Endothelial cell of umbilical vein (primary cell): Measurements from ENCODE around the gene AK5. TPM values are rescaled to one million over a fixed set of nuclear protein-coding genes. Genes with fewer than 3 reads are reported as not detected.

Source experiments
- BruUV-seq: library from RNA; stranded (reverse); fragments of 400-500 nt; replicated peaks from 2 replicates; lab custom pipeline; 2021; lab: Mats Ljungman, UMichigan
- CTCF ChIA-PET: fragments of 300-600, 350-600 bp; sonication (Branson Sonifier 250); formaldehyde crosslinking; loops from one replicate; lab custom pipeline; 2021; ENCODE audit warnings: antibody characterized with exemption, inconsistent platforms; lab: Charles Lee
- POLR2A ChIA-PET: fragments of 300-600, 350-600 bp; sonication (Branson Sonifier 250); formaldehyde crosslinking; loops from one replicate; lab custom pipeline; 2021; ENCODE audit warnings: antibody characterized with exemption, inconsistent platforms; lab: Charles Lee
- DNase-seq: peaks from one replicate; pipeline ENCODE4 v3.0.0-alpha.2; 2011; ENCODE audit warnings: low read depth, low spot score
- FAIRE-seq: peaks from 2 replicates; lab custom pipeline; 2011; peaks lifted over from hg19 to GRCh38; lab: Jason Lieb, UNC
- H2AFZ ChIP-seq: 2 replicates; pipeline ENCODE4 v1.6.0; 2012; ENCODE audit warnings: low read depth, low read length, control low read depth, inconsistent platforms
- H3K27ac ChIP-seq: 2 replicates; pipeline ENCODE4 v1.5.1; 2011; ENCODE audit warnings: low read depth, mild to moderate bottlenecking, control low read depth, low read length, moderate library complexity; ENCODE audit not compliant: insufficient read depth
- H3K27me3 ChIP-seq, 2 experiments: 2 replicates each; pipeline versions ENCODE4 v1.6.0 to v1.6.1; 2011; ENCODE audit warnings: low read length in 2 of 2, mixed read lengths in 1 of 2; ENCODE audit not compliant: control insufficient read depth in 2 of 2, insufficient read depth in 2 of 2
- H3K36me3 ChIP-seq, 2 experiments: 2 replicates in 1 of 2; 3 replicates in 1 of 2; pipeline ENCODE4 v1.5.1; 2011; ENCODE audit warnings: low read length in 2 of 2, mild to moderate bottlenecking in 1 of 2, moderate library complexity in 1 of 2; ENCODE audit not compliant: control insufficient read depth in 2 of 2, insufficient read depth in 2 of 2; ENCODE audit errors: extremely low read depth in 1 of 2
- H3K4me1 ChIP-seq: 3 replicates; pipeline ENCODE4 v1.5.1; 2011; ENCODE audit warnings: mild to moderate bottlenecking, low read length; ENCODE audit not compliant: control insufficient read depth, insufficient read depth; ENCODE audit errors: extremely low read depth
- H3K4me2 ChIP-seq: 2 replicates; pipeline ENCODE4 v1.6.1; 2011; ENCODE audit warnings: low read length, control low read depth, mixed read lengths; ENCODE audit not compliant: insufficient read depth
- H3K4me3 ChIP-seq, 3 experiments: fragments of 200-600 bp in 1 of 3; sonication (generic), shearing (Covaris generic) in 1 of 3; replicated peaks in 1 of 3; 2 replicates each; pipeline ENCODE4 v1.5.1; 2011 to 2016; ENCODE audit warnings: control low read depth in 3 of 3, low read length in 3 of 3, mild to moderate bottlenecking in 2 of 3, inconsistent platforms in 1 of 3, low read depth in 1 of 3, moderate library complexity in 1 of 3; ENCODE audit not compliant: insufficient read depth in 1 of 3
- H3K79me2 ChIP-seq: 2 replicates; pipeline ENCODE4 v1.6.0; 2012; ENCODE audit warnings: low read length, inconsistent platforms; ENCODE audit not compliant: control insufficient read depth, insufficient read depth
- H3K9ac ChIP-seq: replicated peaks from 2 replicates; pipeline ENCODE3; 2011; ENCODE audit warnings: low read length, control low read depth; ENCODE audit not compliant: insufficient read depth; ENCODE audit errors: extremely low read depth
- H3K9me1 ChIP-seq: replicated peaks from 3 replicates; pipeline ENCODE4 v1.6.0; 2011; ENCODE audit warnings: mild to moderate bottlenecking, low read length; ENCODE audit not compliant: control insufficient read depth, insufficient read depth; ENCODE audit errors: extremely low read depth
- H3K9me3 ChIP-seq: replicated peaks from 2 replicates; pipeline ENCODE4 v1.5.1; 2012; ENCODE audit warnings: low read length, inconsistent platforms; ENCODE audit not compliant: control insufficient read depth, insufficient read depth
- H4K20me1 ChIP-seq: replicated peaks from 2 replicates; pipeline ENCODE3; 2011; ENCODE audit warnings: mild to moderate bottlenecking, low read length; ENCODE audit not compliant: control insufficient read depth, insufficient read depth; ENCODE audit errors: extremely low read depth
- EZH2 ChIP-seq: IDR thresholded peaks from 2 replicates; pipeline ENCODE4 v1.6.1; 2012; ENCODE audit warnings: borderline replicate concordance, low read depth, mild to moderate bottlenecking, moderate library complexity, low read length, inconsistent platforms; ENCODE audit not compliant: severe bottlenecking
- FOS ChIP-seq: IDR thresholded peaks from 2 replicates; pipeline ENCODE4 v1.6.1; 2011; ENCODE audit warnings: mild to moderate bottlenecking, low read length, moderate library complexity, borderline replicate concordance; ENCODE audit not compliant: insufficient read depth
- GATA2 ChIP-seq: IDR thresholded peaks from 2 replicates; pipeline ENCODE4 v1.7.0; 2011; ENCODE audit warnings: low read depth, mild to moderate bottlenecking, moderate library complexity, mixed read lengths, low read length; ENCODE audit not compliant: insufficient read length, insufficient read depth
- JUN ChIP-seq: IDR thresholded peaks from 2 replicates; pipeline ENCODE4 v1.6.1; 2011; ENCODE audit warnings: borderline replicate concordance, low read depth; ENCODE audit not compliant: insufficient read length, insufficient read depth
- MAX ChIP-seq: IDR thresholded peaks from 2 replicates; pipeline ENCODE4 v1.6.1; 2011; ENCODE audit not compliant: insufficient read depth, insufficient read length
- MYC ChIP-seq: IDR thresholded peaks from one replicate; pipeline ENCODE4 v1.6.1; 2011; ENCODE audit warnings: mild to moderate bottlenecking, low read depth, low read length
- POLR2A ChIP-seq: IDR thresholded peaks from 2 replicates; pipeline ENCODE4 v1.6.1; 2012; ENCODE audit warnings: low read depth, mild to moderate bottlenecking, control low read depth, low read length
- POLR2AphosphoS5 ChIP-seq: IDR thresholded peaks from 2 replicates; pipeline ENCODE4 v1.6.1; 2012; ENCODE audit warnings: low read depth, mild to moderate bottlenecking, control low read depth, low read length, moderate library complexity; ENCODE audit not compliant: insufficient read depth
- dilution Hi-C: fragments of 300-500 bp; cut with MboI; formaldehyde crosslinking; loops from one replicate; pipeline ENCODE4 v1.15.0; 2019; ENCODE audit warnings: low sequenced_read_pairs; ENCODE audit not compliant: extremely low pct_ligation_motif_present
- intact Hi-C: fragments of 100-400 bp; cut with micrococcal nuclease; formaldehyde crosslinking; loops from one replicate; pipeline ENCODE4 v1.10.0; 2022
- polyA plus RNA-seq, 4 experiments: library from polyadenylated mRNA; depleted of rRNA in 3 of 4; stranded (reverse) in 3 of 4; unstranded in 1 of 4; fragments of >200 nt; gene quantifications; 2 replicates each; pipeline versions ENCODE4 v1.2.1 to v1.2.3, GENCODE V29; 2011 to 2012; ENCODE audit warnings: missing spikeins in 1 of 4
- total RNA-seq: library from RNA; stranded (reverse); gene quantifications from 2 replicates; pipeline ENCODE4 v1.2.3, GENCODE V29; 2021
- TF ChIP-seq, protein P1 (sequence below), 2 donors: IDR thresholded peaks; 1 replicate in 1 of 2; 2 replicates in 1 of 2; pipeline ENCODE4 v1.5.1; 2011; ENCODE audit warnings: low read length in 2 of 2, mild to moderate bottlenecking in 2 of 2, moderate library complexity in 2 of 2, control low read depth in 1 of 2, inconsistent platforms in 1 of 2, low read depth in 1 of 2; ENCODE audit not compliant: insufficient read depth in 1 of 2; ENCODE audit errors: extremely low read depth in 1 of 2

Gene AK5
- total and polyA plus RNA-seq, 2 donors (not counting 3 experiments of a cell fraction or from before 2014, with no cell fraction given), result 5.0 to 7.5 TPM

GRCh38 chr1:77347646-77348045 is 65.8 kb downstream of the AK5 start:
- peak overlapping the region; percentile 94 for H2AFZ ChIP-seq
- FAIRE-seq, result no peak
- intact Hi-C loops, result no loop called here

GRCh38 chr1:77348549-77348948 is 66.7 kb downstream of the AK5 start:
- Histone ChIP-seq H3K36me3 (no peaks in the 10 kb centered on the region), H4K20me1 (no peaks in the 10 kb centered on the region), H3K27me3 (no peaks in the 10 kb centered on the region), H3K27ac (no peak overlapping the region), H3K4me2 (no peak overlapping the region), H3K9me3 (no peaks in the 10 kb centered on the region), H3K4me3 (no peak overlapping the region), H3K9ac (no peak overlapping the region), H3K9me1 (no peaks in the 10 kb centered on the region), H3K4me1 (peaks cover 4% of the 10 kb centered on the region), H3K79me2 (no peaks in the 10 kb centered on the region), H2AFZ (no peak overlapping the region)
- ChIA-PET POLR2A (no interaction called here), CTCF (no interaction called here)
- BruUV-seq, result no TSS peak
- TF ChIP-seq POLR2A, result no peak
- no peak for TF ChIP-seq JUN
- no peak for TF ChIP-seq EZH2
- TF ChIP-seq FOS, result no peak
- TF ChIP-seq, protein P1, sequence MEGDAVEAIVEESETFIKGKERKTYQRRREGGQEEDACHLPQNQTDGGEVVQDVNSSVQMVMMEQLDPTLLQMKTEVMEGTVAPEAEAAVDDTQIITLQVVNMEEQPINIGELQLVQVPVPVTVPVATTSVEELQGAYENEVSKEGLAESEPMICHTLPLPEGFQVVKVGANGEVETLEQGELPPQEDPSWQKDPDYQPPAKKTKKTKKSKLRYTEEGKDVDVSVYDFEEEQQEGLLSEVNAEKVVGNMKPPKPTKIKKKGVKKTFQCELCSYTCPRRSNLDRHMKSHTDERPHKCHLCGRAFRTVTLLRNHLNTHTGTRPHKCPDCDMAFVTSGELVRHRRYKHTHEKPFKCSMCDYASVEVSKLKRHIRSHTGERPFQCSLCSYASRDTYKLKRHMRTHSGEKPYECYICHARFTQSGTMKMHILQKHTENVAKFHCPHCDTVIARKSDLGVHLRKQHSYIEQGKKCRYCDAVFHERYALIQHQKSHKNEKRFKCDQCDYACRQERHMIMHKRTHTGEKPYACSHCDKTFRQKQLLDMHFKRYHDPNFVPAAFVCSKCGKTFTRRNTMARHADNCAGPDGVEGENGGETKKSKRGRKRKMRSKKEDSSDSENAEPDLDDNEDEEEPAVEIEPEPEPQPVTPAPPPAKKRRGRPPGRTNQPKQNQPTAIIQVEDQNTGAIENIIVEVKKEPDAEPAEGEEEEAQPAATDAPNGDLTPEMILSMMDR (IDR thresholded peaks at IDR 0.05; ENCODE audit: extremely low read depth in 1 of 2, insufficient read depth in 1 of 2, low read depth in 1 of 2, low read length in 2 of 2), result no peak
- no peak for TF ChIP-seq MAX
- TF ChIP-seq POLR2AphosphoS5, result no peak
- no peak for TF ChIP-seq MYC
- no peak for TF ChIP-seq GATA2
- dilution Hi-C loops, result no loop called here
- DNase-seq, result no peak
- intact Hi-C loops, result no loop called here
- no peak for FAIRE-seq

More at GRCh38 chr1:77347646-77348045, 65.8 kb downstream of the AK5 start:
- Histone ChIP-seq H3K9me3 (no peaks in the 10 kb centered on the region), H3K79me2 (no peaks in the 10 kb centered on the region), H3K4me1 (peaks cover 4% of the 10 kb centered on the region), H3K27me3 (no peaks in the 10 kb centered on the region), H3K9ac (no peak overlapping the region), H3K27ac (no peak overlapping the region), H3K4me2 (no peak overlapping the region), H3K4me3 (no peak overlapping the region), H4K20me1 (no peaks in the 10 kb centered on the region), H3K9me1 (no peaks in the 10 kb centered on the region), H3K36me3 (no peaks in the 10 kb centered on the region)
- dilution Hi-C loops, result no loop called here
- no TSS peak for BruUV-seq
- CTCF ChIA-PET, result interaction anchor here (1.0 to 1.5 kb wide), 2 partner anchors 21 to 168 kb away, joined by 3 to 4 read pairs; no protein-coding TSS in a partner anchor
- TF ChIP-seq POLR2AphosphoS5 (peak; percentile 18), FOS (peak; percentile 36), JUN (no peak), MYC (no peak)
- DNase-seq, result peak; percentile 13
- POLR2A ChIA-PET, result no interaction called here
